HepG2 (cell line): ENCODE data around the gene AMOTL1.

Source experiments
- NR3C1 ChIP-seq: sonication (generic); formaldehyde crosslinking; IDR thresholded peaks from 2 replicates; pipeline ENCODE4 v1.4.0; 2020; ENCODE audit warnings: missing genetic modification reagents
- USF2 ChIP-seq, 2 experiments: sonication (generic) in 1 of 2; formaldehyde crosslinking in 1 of 2; IDR thresholded peaks; 2 replicates each; pipeline versions ENCODE4 v1.5.1 to v1.6.1; 2011 to 2020; ENCODE audit warnings: borderline replicate concordance in 1 of 2, low read depth in 1 of 2, low read length in 1 of 2, mild to moderate bottlenecking in 1 of 2, missing genetic modification reagents in 1 of 2, moderate library complexity in 1 of 2

GRCh38 chr11:94820480-94820879 lies 52.3 kb downstream of the AMOTL1 start:
- no peak for TF ChIP-seq USF2 (IDR thresholded peaks at IDR 0.05; ENCODE audit: low read depth, low read length)
- TF ChIP-seq USF2 (CRISPR knock-in tag; IDR thresholded peaks at IDR 0.05; ENCODE audit: borderline replicate concordance) = no peak
- no peak for TF ChIP-seq NR3C1
